Tibial artery (tissue), 4 donors: ENCODE measurements around the gene OTX1.

Source experiments
- DNase-seq, 2 donors: peaks; one replicate each; pipeline ENCODE4 v3.0.0-alpha.2; 2019
- H3K27ac ChIP-seq, 2 donors: fragments of 200-600 bp; sonication (generic) in 1 of 2; 1 replicate in 1 of 2; 2 replicates in 1 of 2; pipeline ENCODE4 v1.5.1; 2018 to 2019; ENCODE audit warnings: mild to moderate bottlenecking in 1 of 2
- H3K27me3 ChIP-seq, 2 donors: fragments of 200-600 bp; sonication (generic) in 1 of 2; one replicate each; pipeline versions ENCODE4 v1.5.1 to v1.6.0; 2016 to 2019
- H3K36me3 ChIP-seq, 3 donors: fragments of 200-600 bp; sonication (generic) in 2 of 3; one replicate each; pipeline ENCODE4 v1.5.1; 2016 to 2019; ENCODE audit warnings: mild to moderate bottlenecking in 2 of 3
- H3K4me1 ChIP-seq, 4 donors: fragments of 200-600 bp; sonication (generic) in 2 of 4; 1 replicate in 3 of 4; 2 replicates in 1 of 4; pipeline ENCODE4 v1.5.1; 2016 to 2019
- H3K4me3 ChIP-seq, 2 donors: fragments of 200-600 bp; sonication (generic) in 1 of 2; 1 replicate in 1 of 2; 2 replicates in 1 of 2; pipeline ENCODE4 v1.5.1; 2018 to 2019; ENCODE audit warnings: mild to moderate bottlenecking in 2 of 2
- H3K9me3 ChIP-seq, 3 donors: fragments of 200-600 bp; sonication (generic) in 1 of 3; one replicate each; pipeline ENCODE4 v1.5.1; 2016 to 2019
- CTCF ChIP-seq, 2 experiments: fragments of 200-600 bp in 1 of 2; fragments of 450-650 bp in 1 of 2; IDR thresholded peaks; one replicate each; pipeline ENCODE4 v1.5.1; 2017 to 2019; ENCODE audit warnings: antibody characterized with exemption in 2 of 2, mild to moderate bottlenecking in 1 of 2, moderate library complexity in 1 of 2
- intact Hi-C: fragments of 100-400 bp; cut with DNase I; formaldehyde crosslinking; loops from one replicate; pipeline ENCODE4 v1.15.0; 2023; ENCODE audit warnings: low total_unique reads

The OTX1 gene

GRCh38 chr2:63092857-63093256, 42.2 kb downstream of the OTX1 start:
- H3K4me1 ChIP-seq = no peaks in the 10 kb centered on the region
- intact Hi-C loops = no loop called here

GRCh38 chr2:63093502-63093901, 42.9 kb downstream of the OTX1 start:
- Histone ChIP-seq H3K27ac (no peak overlapping the region), H3K4me3 (no peak overlapping the region), H3K4me1 (no peaks in the 10 kb centered on the region), H3K9me3 (no peaks in the 10 kb centered on the region), H3K27me3 (no peaks in the 10 kb centered on the region), H3K36me3 (no peaks in the 10 kb centered on the region)
- intact Hi-C loops = no loop called here
- no peak for DNase-seq
- TF ChIP-seq CTCF (IDR thresholded peaks at IDR 0.05) = no peak

More at GRCh38 chr2:63092857-63093256, 42.2 kb downstream of the OTX1 start:
- no peak overlapping the region for H3K4me3 ChIP-seq
- no peaks in the 10 kb centered on the region for H3K9me3 ChIP-seq
- no peak for TF ChIP-seq CTCF (IDR thresholded peaks at IDR 0.05)
- DNase-seq = no peak
- H3K36me3 ChIP-seq = no peaks in the 10 kb centered on the region
- no peaks in the 10 kb centered on the region for H3K27me3 ChIP-seq
- no peak overlapping the region for H3K27ac ChIP-seq

GRCh38 chr2:63096491-63096890, 45.9 kb downstream of the OTX1 start:
- Histone ChIP-seq H3K4me1 (no peaks in the 10 kb centered on the region), H3K4me3 (no peak overlapping the region), H3K27me3 (no peaks in the 10 kb centered on the region), H3K27ac (no peak overlapping the region), H3K36me3 (no peaks in the 10 kb centered on the region), H3K9me3 (no peaks in the 10 kb centered on the region)
- DNase-seq = no peak
- no peak for TF ChIP-seq CTCF (IDR thresholded peaks at IDR 0.05)
- intact Hi-C loops = no loop called here

GRCh38 chr2:63099032-63099431, 48.4 kb downstream of the OTX1 start:
- H3K27me3 ChIP-seq = no peaks in the 10 kb centered on the region
- no peak overlapping the region for H3K27ac ChIP-seq
- DNase-seq = no peak
- no peak overlapping the region for H3K4me3 ChIP-seq
- intact Hi-C loops = no loop called here
- H3K9me3 ChIP-seq = peaks cover 0 to 9% (median 0%) of the 10 kb centered on the region in 3 donors
- TF ChIP-seq CTCF (IDR thresholded peaks at IDR 0.05) = no peak
- no peaks in the 10 kb centered on the region for H3K36me3 ChIP-seq
- no peaks in the 10 kb centered on the region for H3K4me1 ChIP-seq

GRCh38 chr2:63101954-63102353, 51.3 kb downstream of the OTX1 start:
- H3K9me3 ChIP-seq = peaks cover 0 to 28% (median 26%) of the 10 kb centered on the region in 3 donors
- H3K27me3 ChIP-seq = no peaks in the 10 kb centered on the region
- no peak overlapping the region for H3K4me3 ChIP-seq
- TF ChIP-seq CTCF (IDR thresholded peaks at IDR 0.05) = no peak
- intact Hi-C loops = no loop called here
- H3K4me1 ChIP-seq = no peaks in the 10 kb centered on the region
- no peak for DNase-seq
- no peaks in the 10 kb centered on the region for H3K36me3 ChIP-seq
- no peak overlapping the region for H3K27ac ChIP-seq

GRCh38 chr2:63104482-63104881, 53.9 kb downstream of the OTX1 start:
- TF ChIP-seq CTCF (IDR thresholded peaks at IDR 0.05) = no peak
- DNase-seq = no peak
- Histone ChIP-seq H3K4me1 (no peaks in the 10 kb centered on the region), H3K27ac (no peak overlapping the region), H3K4me3 (no peak overlapping the region), H3K9me3 (peaks cover 0 to 41% (median 28%) of the 10 kb centered on the region in 3 donors), H3K27me3 (no peaks in the 10 kb centered on the region), H3K36me3 (no peaks in the 10 kb centered on the region)
- intact Hi-C loops = no loop called here
